Tibial nerve (tissue), 3 donors: ENCODE measurements around the gene TUBA3E.
"Not testable (repeated sequence)": the region's sequence is repeated elsewhere in the genome, so short reads cannot be mapped to it uniquely, and the experiment has no call there.

Source experiments
- CTCF ChIP-seq, 5 experiments: fragments of 200-600 bp in 3 of 5; fragments of 450-650 bp in 2 of 5; sonication (generic) in 3 of 5; IDR thresholded peaks; one replicate each; pipeline ENCODE4 v1.5.1; 2016 to 2019; ENCODE audit warnings: antibody characterized with exemption in 5 of 5, mild to moderate bottlenecking in 3 of 5, moderate library complexity in 2 of 5
- POLR2A ChIP-seq, 2 donors: fragments of 450-650 bp; IDR thresholded peaks; one replicate each; pipeline ENCODE4 v1.6.1; 2017; ENCODE audit warnings: antibody characterized with exemption in 2 of 2, mild to moderate bottlenecking in 2 of 2, moderate library complexity in 2 of 2

- TF ChIP-seq CTCF, POLR2A (IDR thresholded peaks at IDR 0.05): not testable (repeated sequence)
Observed at GRCh38 chr2:130182826-130183511, 15.3 kb downstream of the TUBA3E start.
